GM13977 (cell line): ENCODE data around the gene SHISA7.

Source experiments
- DNase-seq: peaks from one replicate; pipeline ENCODE4 v3.0.0; 2012; ENCODE audit warnings: low spot score
- CTCF ChIP-seq: IDR thresholded peaks from 2 replicates; pipeline ENCODE4 v1.5.1; 2012; ENCODE audit warnings: mild to moderate bottlenecking, control low read depth; ENCODE audit not compliant: insufficient read depth; ENCODE audit errors: extremely low read depth, missing control alignments
- in situ Hi-C: fragments of 300-500 bp; cut with MboI; formaldehyde crosslinking; loops from one replicate; pipeline ENCODE4 v1.12.0; 2022; ENCODE audit warnings: low sequenced_read_pairs, low pct_unique_long_range_greater_than_20kb, mixed read lengths, inconsistent platforms; ENCODE audit not compliant: unreplicated experiment

Gene SHISA7

GRCh38 chr19:55443045-55443823 is at the start of gene SHISA7:
Gene SHISA7 (minus strand): TSS chr19:55443300. CDS start chr19:55442863, 437 bp downstream.
- no peak for TF ChIP-seq CTCF
- DNase-seq: no peak
- in situ Hi-C loops: no loop called here

GRCh38 chr19:55492362-55492944 is 49.4 kb upstream of the SHISA7 start:
- no peak for TF ChIP-seq CTCF
- DNase-seq: no peak
- in situ Hi-C loops: no loop called here

DNA sequence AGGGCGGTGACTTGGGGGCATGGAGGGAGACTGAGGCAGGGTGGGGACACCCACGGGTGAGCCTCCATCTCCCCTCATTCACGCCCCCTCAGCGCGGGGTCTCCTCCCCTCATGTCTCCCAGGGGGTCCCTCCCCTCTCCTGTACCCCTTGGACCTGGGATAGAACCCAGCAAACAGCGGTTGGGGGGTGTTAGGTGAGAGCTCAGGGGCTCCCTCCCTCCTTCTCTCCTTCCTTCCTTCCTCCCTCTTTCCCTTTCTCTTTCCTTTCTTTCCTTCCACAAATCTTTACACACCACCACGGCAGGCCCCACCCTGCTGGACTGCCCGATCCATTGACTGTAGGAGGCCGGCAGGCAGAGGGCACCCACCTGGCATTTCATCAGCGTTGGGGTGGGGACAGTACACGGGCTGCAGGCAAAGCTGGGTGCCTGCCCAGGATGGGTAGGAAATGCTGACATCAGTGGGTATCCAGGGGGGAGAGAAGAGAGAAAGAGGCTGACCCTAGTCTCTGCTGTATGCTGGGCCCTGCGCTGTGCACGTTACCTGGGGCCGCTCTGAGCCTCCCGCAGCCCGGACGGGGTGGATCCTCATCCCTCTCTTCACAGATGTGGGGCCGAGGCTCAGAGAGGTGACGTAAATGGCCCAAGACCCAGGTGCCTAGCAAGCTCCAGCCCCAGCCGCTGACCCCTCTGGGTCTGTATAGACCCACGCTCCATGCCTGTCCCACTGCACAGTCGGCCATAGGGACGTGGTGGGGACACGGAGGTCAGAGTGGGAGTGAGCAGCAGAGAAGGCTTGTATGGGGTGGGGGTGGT is 48.7 kb upstream of the SHISA7 start:
- DNase-seq: no peak
- in situ Hi-C loops: no loop called here

DNA sequence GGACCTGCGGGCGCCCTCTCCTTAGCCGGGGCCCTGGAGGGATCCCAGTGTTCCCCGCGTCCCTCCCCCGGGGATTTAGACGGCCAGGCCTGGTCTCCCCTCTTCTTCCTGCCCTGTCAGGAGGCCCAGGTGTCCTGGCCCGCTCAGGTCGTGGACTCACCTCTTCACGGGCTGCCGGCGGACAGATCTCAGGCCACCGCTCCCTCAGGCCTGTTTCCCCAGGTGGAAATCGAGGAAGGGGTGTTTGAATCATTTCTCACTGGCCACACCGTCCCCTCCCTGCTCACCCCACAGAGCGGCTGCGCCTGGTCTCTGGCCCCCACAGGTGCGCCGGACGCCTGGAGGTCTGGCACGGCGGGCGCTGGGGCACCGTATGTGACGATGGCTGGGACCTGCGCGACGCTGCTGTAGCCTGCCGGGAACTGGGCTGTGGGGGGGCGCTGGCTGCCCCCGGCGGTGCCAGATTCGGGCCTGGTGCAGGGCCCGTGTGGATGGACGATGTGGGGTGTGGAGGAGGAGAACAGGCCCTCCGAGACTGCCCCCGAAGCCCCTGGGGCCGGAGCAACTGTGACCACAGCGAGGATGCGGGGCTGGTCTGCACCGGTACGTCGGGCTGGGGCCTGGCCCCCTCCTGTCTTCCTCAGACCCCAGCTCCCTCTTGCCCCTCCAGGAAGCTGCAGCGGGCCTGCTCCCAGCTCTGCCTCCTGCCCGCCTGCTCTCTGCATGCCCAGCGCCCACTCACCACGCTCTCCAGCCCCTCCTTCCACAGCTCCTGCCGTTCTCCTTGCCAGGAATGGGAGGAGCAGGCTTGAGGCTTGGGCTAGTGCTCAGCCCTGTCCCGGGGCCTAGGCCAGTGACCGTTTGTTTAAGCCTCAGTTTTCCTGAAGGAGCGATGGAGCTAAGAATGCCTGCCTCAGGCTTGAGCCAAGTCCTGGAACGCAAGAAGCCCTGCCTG is 47.7 kb upstream of the SHISA7 start:
- TF ChIP-seq CTCF: no peak
- DNase-seq: no peak
- in situ Hi-C loops: no loop called here

More for the DNA sequence above, 48.7 kb upstream of the SHISA7 start:
- no peak for TF ChIP-seq CTCF

DNA sequence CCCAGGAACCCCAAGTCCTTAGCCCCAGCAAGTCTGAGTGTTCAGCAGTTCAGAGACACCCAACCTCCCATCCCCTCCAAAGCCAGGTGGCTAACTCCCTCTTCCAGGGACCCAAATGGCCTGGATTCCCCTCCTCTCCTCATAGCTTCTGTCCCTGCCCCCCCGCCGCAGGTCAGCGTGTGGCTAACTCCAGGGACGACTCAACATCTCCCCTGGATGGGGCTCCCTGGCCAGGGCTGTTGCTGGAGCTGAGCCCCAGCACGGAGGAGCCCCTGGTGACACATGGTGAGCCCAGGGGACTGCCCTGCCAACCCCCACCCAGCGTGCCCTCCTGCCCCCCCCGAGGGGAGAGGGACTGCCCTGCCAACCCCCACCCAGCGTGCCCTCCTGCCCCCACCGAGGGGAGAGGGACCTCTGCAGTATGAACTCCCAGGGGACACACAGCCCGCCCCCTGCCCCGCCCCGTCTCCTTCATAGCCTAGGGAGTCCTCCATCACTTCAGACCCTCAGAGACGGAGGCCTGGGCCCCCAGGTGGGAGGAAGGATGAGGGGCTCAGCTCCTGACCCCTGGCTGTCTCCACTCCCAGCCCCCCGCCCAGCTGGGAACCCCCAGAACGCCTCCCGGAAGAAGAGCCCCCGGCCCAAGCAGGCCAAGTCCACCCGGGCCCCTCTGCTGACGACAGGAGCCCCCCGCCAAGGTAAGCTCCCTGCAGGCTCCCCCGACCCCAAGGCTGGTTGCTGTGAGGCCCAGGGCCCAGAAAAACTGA is 46.8 kb upstream of the SHISA7 start:
- no peak for DNase-seq
- in situ Hi-C loops: no loop called here
- no peak for TF ChIP-seq CTCF
